Keratinocyte (primary cell): ENCODE data around the gene SULT4A1. TPM values are rescaled to one million over a fixed set of nuclear protein-coding genes. Genes with fewer than 3 reads are reported as not detected.

ENCODE experiments used
- DNase-seq: peaks from one replicate; pipeline ENCODE4 v3.0.0-alpha.2; 2011; ENCODE audit warnings: low read depth, missing footprints, low spot score
- FAIRE-seq: peaks from 2 replicates; lab custom pipeline; 2011; peaks lifted over from hg19 to GRCh38; lab: Jason Lieb, UNC
- H2AFZ ChIP-seq: 2 replicates; pipeline ENCODE4 v1.6.0; 2012; ENCODE audit warnings: low read length, control low read depth, inconsistent platforms; ENCODE audit not compliant: control insufficient read depth
- H3K27ac ChIP-seq: 2 replicates; pipeline ENCODE4 v1.5.1; 2011; ENCODE audit warnings: low read length; ENCODE audit not compliant: control insufficient read depth, insufficient read depth
- H3K27me3 ChIP-seq: 3 replicates; pipeline ENCODE4 v1.6.0; 2011; ENCODE audit warnings: low read length; ENCODE audit not compliant: control insufficient read depth, insufficient read depth; ENCODE audit errors: extremely low read depth
- H3K36me3 ChIP-seq, 2 experiments: 2 replicates in 1 of 2; 3 replicates in 1 of 2; pipeline ENCODE4 v1.5.1; 2011; ENCODE audit warnings: low read length in 2 of 2, mild to moderate bottlenecking in 1 of 2; ENCODE audit not compliant: control insufficient read depth in 2 of 2, insufficient read depth in 2 of 2; ENCODE audit errors: extremely low read depth in 1 of 2
- H3K4me1 ChIP-seq: 3 replicates; pipeline ENCODE4 v1.5.1; 2011; ENCODE audit warnings: low read length; ENCODE audit not compliant: control insufficient read depth, insufficient read depth; ENCODE audit errors: extremely low read depth
- H3K4me2 ChIP-seq: 3 replicates; pipeline ENCODE4 v1.6.0; 2011; ENCODE audit warnings: low read depth, low read length; ENCODE audit not compliant: control insufficient read depth, insufficient read depth; ENCODE audit errors: extremely low read depth
- H3K4me3 ChIP-seq, 3 experiments: fragments of 200-600 bp in 1 of 3; sonication (generic) in 1 of 3; 2 replicates in 2 of 3; 3 replicates in 1 of 3; pipeline ENCODE4 v1.5.1; 2011 to 2016; ENCODE audit warnings: low read length in 3 of 3, mild to moderate bottlenecking in 3 of 3, control low read depth in 2 of 3, inconsistent platforms in 1 of 3, low read depth in 1 of 3, mixed read lengths in 1 of 3, mixed run types in 1 of 3, moderate library complexity in 1 of 3; ENCODE audit not compliant: control insufficient read depth in 2 of 3, insufficient read depth in 2 of 3; ENCODE audit errors: extremely low read depth in 1 of 3
- H3K79me2 ChIP-seq: 2 replicates; pipeline ENCODE4 v1.6.0; 2012; ENCODE audit warnings: low read length; ENCODE audit not compliant: control insufficient read depth, insufficient read depth
- H3K9ac ChIP-seq: 3 replicates; pipeline ENCODE4 v1.6.0; 2011; ENCODE audit warnings: low read length; ENCODE audit not compliant: control insufficient read depth, insufficient read depth; ENCODE audit errors: extremely low read depth
- H3K9me1 ChIP-seq: 3 replicates; pipeline ENCODE4 v1.6.0; 2011; ENCODE audit warnings: low read length; ENCODE audit not compliant: control insufficient read depth, insufficient read depth; ENCODE audit errors: extremely low read depth
- H3K9me3 ChIP-seq: 2 replicates; pipeline ENCODE4 v1.5.1; 2012; ENCODE audit warnings: low read depth, low read length; ENCODE audit not compliant: control insufficient read depth
- H4K20me1 ChIP-seq: 3 replicates; pipeline ENCODE4 v1.6.0; 2011; ENCODE audit warnings: low read length; ENCODE audit not compliant: control insufficient read depth, insufficient read depth; ENCODE audit errors: extremely low read depth
- CTCF ChIP-seq, 3 experiments: IDR thresholded peaks in 1 of 3; conservative IDR thresholded peaks in 1 of 3; optimal IDR thresholded peaks in 1 of 3; 2 replicates in 2 of 3; 3 replicates in 1 of 3; pipeline versions ENCODE3 to v1.5.1; 2011; ENCODE audit warnings: low read length in 3 of 3, mild to moderate bottlenecking in 3 of 3, moderate library complexity in 2 of 3, control low read depth in 1 of 3, inconsistent platforms in 1 of 3; ENCODE audit not compliant: insufficient read depth in 2 of 3; ENCODE audit errors: extremely low read depth in 1 of 3
- EZH2 ChIP-seq: IDR thresholded peaks from one replicate; pipeline ENCODE4 v1.6.1; 2012; ENCODE audit warnings: inconsistent platforms, mild to moderate bottlenecking, low read length, moderate library complexity
- dilution Hi-C: fragments of 300-500 bp; cut with MboI; formaldehyde crosslinking; loops from one replicate; pipeline ENCODE4 v1.7.0; 2020; ENCODE audit warnings: low sequenced_read_pairs; ENCODE audit not compliant: extremely low pct_ligation_motif_present
- polyA plus RNA-seq, 5 experiments: library from polyadenylated mRNA; depleted of rRNA in 3 of 5; stranded (reverse) in 3 of 5; stranded (forward) in 1 of 5; unstranded in 1 of 5; fragments of >200 nt; gene quantifications; 1 replicate in 1 of 5; 2 replicates in 3 of 5; 3 replicates in 1 of 5; pipeline versions ENCODE4 v1.2.1 to v1.2.3, GENCODE V29; 2011 to 2012; ENCODE audit warnings: missing spikeins in 2 of 5, low read depth in 1 of 5, low replicate concordance in 1 of 5

The SULT4A1 gene
- polyA plus RNA-seq, 1 donor (not counting 4 experiments of a cell fraction or from before 2014, with no cell fraction given): 0.26 TPM

GRCh38 chr22:43892183-43892894, 30.0 kb upstream of the SULT4A1 start:
- H3K36me3 ChIP-seq: no peaks in the 10 kb centered on the region
- no peak overlapping the region for H3K27ac ChIP-seq
- TF ChIP-seq CTCF (optimal IDR thresholded peaks at IDR 0.05 in 1 of 3, IDR thresholded peaks at IDR 0.05 in 1 of 3, conservative IDR thresholded peaks at IDR 0.05 in 1 of 3; ENCODE audit: extremely low read depth in 1 of 3, insufficient read depth in 2 of 3, low read length in 3 of 3): no peak
- TF ChIP-seq EZH2: no peak
- peaks cover 6% of the 10 kb centered on the region for H3K4me1 ChIP-seq
- H3K9me3 ChIP-seq: no peaks in the 10 kb centered on the region
- no peaks in the 10 kb centered on the region for H3K9me1 ChIP-seq
- no peak for DNase-seq
- FAIRE-seq: no peak
- H3K79me2 ChIP-seq: no peaks in the 10 kb centered on the region
- no peak overlapping the region for H2AFZ ChIP-seq
- peaks cover 44% of the 10 kb centered on the region for H3K27me3 ChIP-seq
- H3K4me3 ChIP-seq: no peak overlapping the region
- no peak overlapping the region for H3K4me2 ChIP-seq
- H3K9ac ChIP-seq: no peak overlapping the region
- no peaks in the 10 kb centered on the region for H4K20me1 ChIP-seq
- dilution Hi-C loops: no loop called here

GRCh38 chr22:43891360-43892182, 29.3 kb upstream of the SULT4A1 start, which contains the start of gene PNPLA5:
Gene PNPLA5 (minus strand): TSS chr22:43892013. CDS start chr22:43891880, 133 bp downstream.
- peaks cover 50% of the 10 kb centered on the region for H3K27me3 ChIP-seq
- no peak for FAIRE-seq
- H3K79me2 ChIP-seq: no peaks in the 10 kb centered on the region
- no peak within 1 kb of the TSS for H3K27ac ChIP-seq
- H3K9me3 ChIP-seq: no peaks in the 10 kb centered on the region
- TF ChIP-seq CTCF (optimal IDR thresholded peaks at IDR 0.05 in 1 of 3, IDR thresholded peaks at IDR 0.05 in 1 of 3, conservative IDR thresholded peaks at IDR 0.05 in 1 of 3; ENCODE audit: extremely low read depth in 1 of 3, insufficient read depth in 2 of 3, low read length in 3 of 3) (no peak), EZH2 (peak; percentile 75)
- peaks cover 5% of the 10 kb centered on the region for H3K4me1 ChIP-seq
- no peak within 1 kb of the TSS for H2AFZ ChIP-seq
- H3K4me3 ChIP-seq: peak within 1 kb of the TSS in 2 of 3 experiments; percentile 14 to 36
- dilution Hi-C loops: no loop called here
- H3K4me2 ChIP-seq: peak within 1 kb of the TSS; percentile 50
- H3K36me3 ChIP-seq: no peaks in the 10 kb centered on the region
- no peaks in the 10 kb centered on the region for H3K9me1 ChIP-seq
- no peak within 1 kb of the TSS for H3K9ac ChIP-seq
- no peaks in the 10 kb centered on the region for H4K20me1 ChIP-seq
- DNase-seq: no peak
